ENCODE results near the gene CNOT4. TPM values are rescaled to one million over a fixed set of nuclear protein-coding genes. Genes with fewer than 3 reads are reported as not detected.

Gene CNOT4
- total and polyA plus RNA-seq, 2 of the 4 experiments (the other 2 are of a cell fraction), result 7.0 to 8.1 TPM

DNA sequence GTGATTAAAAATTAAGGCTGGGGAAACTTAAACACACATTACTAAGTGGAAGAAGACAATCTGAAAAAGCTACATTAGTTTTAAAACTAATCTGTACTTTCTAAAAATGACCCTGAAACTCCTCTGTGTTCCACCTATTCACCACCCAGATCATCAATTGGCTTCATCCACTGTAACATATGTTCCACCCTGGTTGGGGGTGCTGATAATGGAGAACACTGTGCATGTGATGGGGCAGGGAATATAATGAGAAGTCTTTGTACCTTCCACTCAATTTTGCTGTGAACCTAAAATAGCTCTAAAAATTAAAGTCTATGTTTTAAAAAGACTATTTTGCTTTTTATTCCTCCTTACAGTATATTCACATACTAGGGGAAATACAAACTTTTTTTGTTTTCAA lies 132.7 kb downstream of the CNOT4 start:
- intact Hi-C loops (cut with micrococcal nuclease) (no loop called here), in situ Hi-C loops (cut with MboI; ENCODE audit: low sequenced_read_pairs) (no loop called here), dilution Hi-C loops (cut with HindIII; ENCODE audit: low sequenced_read_pairs, unreplicated experiment) (no loop called here)
- Histone ChIP-seq H2BK20ac (ENCODE audit: low read depth, low read length) (no peak overlapping the region), H4K91ac (ENCODE audit: insufficient read depth, low read depth, low read length) (no peak overlapping the region), H3K14ac (replicated peaks; ENCODE audit: low read depth, low read length) (no peak overlapping the region), H4K8ac (ENCODE audit: low read depth in 2 of 2, low read length in 2 of 2) (no peak overlapping the region), H3K23ac (ENCODE audit: low read depth, low read length) (no peak overlapping the region), H3K9me1 (ENCODE audit: insufficient read depth, low read length) (no peaks in the 10 kb centered on the region; the same call in 1 of the 2 replicates), H3K36me3 (ENCODE audit: control insufficient read depth, insufficient read depth, low read length) (peaks cover 2% of the 10 kb centered on the region; the same call in 1 of the 2 replicates), H2BK120ac (ENCODE audit: low read depth, low read length) (no peak overlapping the region), H2BK15ac (ENCODE audit: low read depth, low read length) (no peak overlapping the region), H3K27me3 (ENCODE audit: control insufficient read depth, insufficient read depth, low read length) (no peaks in the 10 kb centered on the region), H3K56ac (ENCODE audit: extremely low read depth, insufficient read depth, low read length) (no peak overlapping the region), H3K4me1 (ENCODE audit: control insufficient read depth, insufficient read depth, low read length) (no peaks in the 10 kb centered on the region), H2BK5ac (ENCODE audit: low read depth, low read length, poor library complexity, severe bottlenecking) (no peak overlapping the region), H3K9me3 (ENCODE audit: control insufficient read depth, insufficient read depth, low read length) (no peaks in the 10 kb centered on the region), H3K4me2 (ENCODE audit: low read depth, low read length) (no peak overlapping the region), H3K4ac (ENCODE audit: low read depth, low read length) (no peak overlapping the region), H4K5ac (ENCODE audit: low read depth, low read length) (no peak overlapping the region), H2AK9ac (replicated peaks; ENCODE audit: low read depth, low read length, poor library complexity) (no peak overlapping the region), H3K79me1 (ENCODE audit: low read depth in 1 of 2, low read length in 2 of 2) (no peaks in the 10 kb centered on the region), H3K4me3 (ENCODE audit: insufficient read depth, low read depth, low read length) (no peak overlapping the region), H3K18ac (ENCODE audit: low read depth, low read length) (no peak overlapping the region), H3K27ac (ENCODE audit: insufficient read depth, low read length) (no peak overlapping the region), H2AFZ (replicated peaks; ENCODE audit: low read length, poor library complexity) (no peak overlapping the region), H4K20me1 (ENCODE audit: insufficient read depth, low read length) (no peaks in the 10 kb centered on the region), H3K9ac (ENCODE audit: low read depth, low read length) (no peak overlapping the region), H2AK5ac (ENCODE audit: low read depth, low read length) (no peak overlapping the region)
- ATAC-seq (ENCODE audit: low read depth) (no peak), DNase-seq (no peak)
- POLR2A ChIA-PET (ENCODE audit: unreplicated experiment), result no interaction called here
- no TSS peak for BruUV-seq (replicated peaks)
- CTCF ChIA-PET, result no interaction called here
- TF ChIP-seq, protein P1, sequence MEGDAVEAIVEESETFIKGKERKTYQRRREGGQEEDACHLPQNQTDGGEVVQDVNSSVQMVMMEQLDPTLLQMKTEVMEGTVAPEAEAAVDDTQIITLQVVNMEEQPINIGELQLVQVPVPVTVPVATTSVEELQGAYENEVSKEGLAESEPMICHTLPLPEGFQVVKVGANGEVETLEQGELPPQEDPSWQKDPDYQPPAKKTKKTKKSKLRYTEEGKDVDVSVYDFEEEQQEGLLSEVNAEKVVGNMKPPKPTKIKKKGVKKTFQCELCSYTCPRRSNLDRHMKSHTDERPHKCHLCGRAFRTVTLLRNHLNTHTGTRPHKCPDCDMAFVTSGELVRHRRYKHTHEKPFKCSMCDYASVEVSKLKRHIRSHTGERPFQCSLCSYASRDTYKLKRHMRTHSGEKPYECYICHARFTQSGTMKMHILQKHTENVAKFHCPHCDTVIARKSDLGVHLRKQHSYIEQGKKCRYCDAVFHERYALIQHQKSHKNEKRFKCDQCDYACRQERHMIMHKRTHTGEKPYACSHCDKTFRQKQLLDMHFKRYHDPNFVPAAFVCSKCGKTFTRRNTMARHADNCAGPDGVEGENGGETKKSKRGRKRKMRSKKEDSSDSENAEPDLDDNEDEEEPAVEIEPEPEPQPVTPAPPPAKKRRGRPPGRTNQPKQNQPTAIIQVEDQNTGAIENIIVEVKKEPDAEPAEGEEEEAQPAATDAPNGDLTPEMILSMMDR (conservative IDR thresholded peaks at IDR 0.05; ENCODE audit: low read depth, low read length), result no peak
- TF ChIP-seq MXI1 (IDR thresholded peaks at IDR 0.05; ENCODE audit: borderline replicate concordance, low read depth, low read length), result no peak
- TF ChIP-seq MAZ (IDR thresholded peaks at IDR 0.05; ENCODE audit: borderline replicate concordance, low read depth, low read length), result no peak
- TF ChIP-seq RFX5 (IDR thresholded peaks at IDR 0.05; ENCODE audit: low read depth, low read length), result no peak
- no peak for TF ChIP-seq POLR2A (IDR thresholded peaks at IDR 0.05; ENCODE audit: low read depth, low read length)
- TF ChIP-seq SMC3 (IDR thresholded peaks at IDR 0.05; ENCODE audit: low read depth, low read length), result no peak
- TF ChIP-seq, protein P2, sequence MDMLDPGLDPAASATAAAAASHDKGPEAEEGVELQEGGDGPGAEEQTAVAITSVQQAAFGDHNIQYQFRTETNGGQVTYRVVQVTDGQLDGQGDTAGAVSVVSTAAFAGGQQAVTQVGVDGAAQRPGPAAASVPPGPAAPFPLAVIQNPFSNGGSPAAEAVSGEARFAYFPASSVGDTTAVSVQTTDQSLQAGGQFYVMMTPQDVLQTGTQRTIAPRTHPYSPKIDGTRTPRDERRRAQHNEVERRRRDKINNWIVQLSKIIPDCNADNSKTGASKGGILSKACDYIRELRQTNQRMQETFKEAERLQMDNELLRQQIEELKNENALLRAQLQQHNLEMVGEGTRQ (IDR thresholded peaks at IDR 0.05; ENCODE audit: low read depth, low read length), result no peak
- TF ChIP-seq CEBPB (IDR thresholded peaks at IDR 0.05; ENCODE audit: low read depth, low read length), result no peak
- TF ChIP-seq NFE2L2 (IDR thresholded peaks at IDR 0.05; ENCODE audit: low read depth, low read length), result no peak
- no peak for TF ChIP-seq BHLHE40 (IDR thresholded peaks at IDR 0.05; ENCODE audit: low read depth, low read length)
- no peak for TF ChIP-seq RAD21 (IDR thresholded peaks at IDR 0.05; ENCODE audit: low read length)

Measured in IMR-90 (cell line).